Testis (tissue), 2 donors: ENCODE data around the gene SLC7A5.

Experiments used
- CTCF ChIP-seq, 3 experiments: fragments of 450-650 bp in 2 of 3; fragments of 200-600 bp in 1 of 3; sonication (generic) in 1 of 3; IDR thresholded peaks; one replicate each; pipeline ENCODE4 v1.5.1; 2016 to 2019; ENCODE audit warnings: antibody characterized with exemption in 3 of 3, mild to moderate bottlenecking in 2 of 3, moderate library complexity in 1 of 3
- POLR2A ChIP-seq: fragments of 450-650 bp; IDR thresholded peaks from one replicate; pipeline ENCODE4 v1.6.1; 2017; ENCODE audit warnings: antibody characterized with exemption, mild to moderate bottlenecking, moderate library complexity

GRCh38 chr16:87842209-87842869 is 27.0 kb downstream of the SLC7A5 start:
- no peak for TF ChIP-seq CTCF (IDR thresholded peaks at IDR 0.05)
- no peak for TF ChIP-seq POLR2A
